Measurements from ENCODE around the gene C18orf54. TPM values are rescaled to one million over a fixed set of nuclear protein-coding genes. Genes with fewer than 3 reads are reported as not detected.

The C18orf54 gene
- total and polyA plus RNA-seq, 2 of the 4 experiments (the other 2 are of a cell fraction) = 2.2 to 3.0 TPM

GRCh38 chr18:54386043-54386442 is 28.3 kb downstream of the C18orf54 start:
- Histone ChIP-seq H4K5ac (ENCODE audit: low read depth, low read length) (no peak overlapping the region), H2BK20ac (ENCODE audit: low read depth, low read length) (no peak overlapping the region), H3K23ac (ENCODE audit: low read depth, low read length) (no peak overlapping the region), H3K4me1 (ENCODE audit: control insufficient read depth, insufficient read depth, low read length) (no peaks in the 10 kb centered on the region), H3K18ac (ENCODE audit: low read depth, low read length) (no peak overlapping the region), H3K4me3 (ENCODE audit: insufficient read depth, low read depth, low read length) (no peak overlapping the region), H3K27ac (ENCODE audit: insufficient read depth, low read length) (no peak overlapping the region), H4K20me1 (ENCODE audit: insufficient read depth, low read length) (no peaks in the 10 kb centered on the region), H3K9ac (ENCODE audit: low read depth, low read length) (no peak overlapping the region), H3K9me3 (ENCODE audit: control insufficient read depth, insufficient read depth, low read length) (no peaks in the 10 kb centered on the region), H4K8ac (ENCODE audit: low read depth in 2 of 2, low read length in 2 of 2) (no peak overlapping the region), H3K36me3 (ENCODE audit: control insufficient read depth, insufficient read depth, low read length) (no peaks in the 10 kb centered on the region), H3K4ac (ENCODE audit: low read depth, low read length) (no peak overlapping the region), H2BK15ac (ENCODE audit: low read depth, low read length) (no peak overlapping the region), H2AK5ac (ENCODE audit: low read depth, low read length) (no peak overlapping the region), H2BK120ac (ENCODE audit: low read depth, low read length) (no peak overlapping the region), H4K91ac (ENCODE audit: insufficient read depth, low read depth, low read length) (no peak overlapping the region), H3K27me3 (ENCODE audit: control insufficient read depth, insufficient read depth, low read length) (no peaks in the 10 kb centered on the region), H3K56ac (ENCODE audit: extremely low read depth, insufficient read depth, low read length) (no peak overlapping the region), H3K14ac (replicated peaks; ENCODE audit: low read depth, low read length) (no peak overlapping the region), H3K9me1 (ENCODE audit: insufficient read depth, low read length) (no peaks in the 10 kb centered on the region), H3K79me1 (ENCODE audit: low read depth in 1 of 2, low read length in 2 of 2) (no peaks in the 10 kb centered on the region), H3K4me2 (ENCODE audit: low read depth, low read length) (no peak overlapping the region), H2AK9ac (replicated peaks; ENCODE audit: low read depth, low read length, poor library complexity) (no peak overlapping the region), H2BK5ac (ENCODE audit: low read depth, low read length, poor library complexity, severe bottlenecking) (no peak overlapping the region), H2AFZ (replicated peaks; ENCODE audit: low read length, poor library complexity) (no peak overlapping the region)
- ATAC-seq (ENCODE audit: low read depth) = no peak
- intact Hi-C loops (cut with micrococcal nuclease) (no loop called here), in situ Hi-C loops (cut with MboI; ENCODE audit: low sequenced_read_pairs) (loop anchor here (10.0 kb wide), 1 partner anchor 589 kb away; no protein-coding TSS in a partner anchor), dilution Hi-C loops (cut with HindIII; ENCODE audit: low sequenced_read_pairs, unreplicated experiment) (no loop called here)
- no peak for DNase-seq
- WGBS, 2 experiments (ENCODE audit: extremely low coverage in 2 of 2, insufficient read length in 1 of 2) = no CpG with 5 or more reads among the region's 4 CpGs
- no TSS peak for BruUV-seq (replicated peaks)
- ChIA-PET POLR2A (ENCODE audit: unreplicated experiment) (no interaction called here), CTCF (interaction anchor here (1.6 kb wide), 1 partner anchor 25 kb away, joined by 3 read pairs; no protein-coding TSS in a partner anchor)
- no peak for TF ChIP-seq CTCF (conservative IDR thresholded peaks at IDR 0.05; ENCODE audit: low read depth, low read length)
- TF ChIP-seq CHD1 (IDR thresholded peaks at IDR 0.05; ENCODE audit: low read depth, low read length) = no peak
- no peak for TF ChIP-seq MAZ (IDR thresholded peaks at IDR 0.05; ENCODE audit: borderline replicate concordance, low read depth, low read length)
- no peak for TF ChIP-seq RAD21 (IDR thresholded peaks at IDR 0.05; ENCODE audit: low read length)
- TF ChIP-seq FOS (IDR thresholded peaks at IDR 0.05; ENCODE audit: low read depth, low read length) = no peak
- TF ChIP-seq POLR2A (IDR thresholded peaks at IDR 0.05; ENCODE audit: low read depth, low read length) = no peak
- no peak for TF ChIP-seq CEBPB (IDR thresholded peaks at IDR 0.05; ENCODE audit: low read depth, low read length)
- no peak for TF ChIP-seq NFE2L2 (IDR thresholded peaks at IDR 0.05; ENCODE audit: low read depth, low read length)
- no peak for TF ChIP-seq USF2 (IDR thresholded peaks at IDR 0.05; ENCODE audit: low read depth, low read length)
- TF ChIP-seq SMC3 (IDR thresholded peaks at IDR 0.05; ENCODE audit: low read depth, low read length) = no peak
- no peak for TF ChIP-seq RFX5 (IDR thresholded peaks at IDR 0.05; ENCODE audit: low read depth, low read length)
- TF ChIP-seq BHLHE40 (IDR thresholded peaks at IDR 0.05; ENCODE audit: low read depth, low read length) = no peak
- TF ChIP-seq ELK1 (IDR thresholded peaks at IDR 0.05; ENCODE audit: borderline replicate concordance, low read depth, low read length) = no peak
- no peak for TF ChIP-seq RCOR1 (IDR thresholded peaks at IDR 0.05; ENCODE audit: insufficient replicate concordance, low read length)
